HFFc6 (cell line): ENCODE results near the gene SMC2. TPM values are rescaled to one million over a fixed set of nuclear protein-coding genes. Genes with fewer than 3 reads are reported as not detected.

Experiments
- DNase-seq: peaks from one replicate; pipeline ENCODE4 v3.0.0-alpha.2; 2018
- H3K27ac Mint-ChIP-seq: 2 replicates; pipeline ENCODE4 v1.8.0; 2020; ENCODE audit warnings: mild to moderate bottlenecking, mixed read lengths
- H3K27me3 Mint-ChIP-seq: 2 replicates; pipeline ENCODE4 v1.8.0; 2021; ENCODE audit warnings: mild to moderate bottlenecking, moderate library complexity, mixed read lengths; ENCODE audit not compliant: insufficient read depth
- H3K36me3 Mint-ChIP-seq: 2 replicates; pipeline ENCODE4 v1.8.0; 2021; ENCODE audit warnings: low read depth, mixed read lengths
- H3K4me1 Mint-ChIP-seq: 2 replicates; pipeline ENCODE4 v1.8.0; 2020; ENCODE audit warnings: low read depth, mixed read lengths
- H3K4me3 Mint-ChIP-seq: 2 replicates; pipeline ENCODE4 v1.8.0; 2020; ENCODE audit warnings: mild to moderate bottlenecking, moderate library complexity, mixed read lengths
- H3K9me3 Mint-ChIP-seq: 2 replicates; pipeline ENCODE4 v1.8.0; 2020; ENCODE audit warnings: mild to moderate bottlenecking, mixed read lengths
- CTCF ChIP-seq: fragments of 200-600 bp; sonication (generic); IDR thresholded peaks from 2 replicates; pipeline ENCODE4 v1.5.0; 2021; ENCODE audit warnings: antibody characterized with exemption, mild to moderate bottlenecking
- total RNA-seq, 6 experiments: library from RNA; stranded (reverse); fragmentation: NEBNext Ultra II Directional; extraction: Animal tissue kit (Norgen Biotek cat#: 25700); gene quantifications; 2 replicates in 1 of 6; 3 replicates in 5 of 6; pipeline ENCODE4 v1.2.3, GENCODE V29; 2021

SMC2 gene
- total RNA-seq, 6 experiments from 2014 or later: 18.7 to 35.7 (median 33.8) TPM

- no peaks in the 10 kb centered on the region; the same call in 1 of the 2 replicates for H3K27me3 Mint-ChIP-seq
- H3K9me3 Mint-ChIP-seq: no peaks in the 10 kb centered on the region
- no peak overlapping the region for H3K27ac Mint-ChIP-seq
- no peak for TF ChIP-seq CTCF
- H3K4me3 Mint-ChIP-seq: no peak overlapping the region
- peaks cover 28% of the 10 kb centered on the region for H3K4me1 Mint-ChIP-seq
- DNase-seq: no peak
- H3K36me3 Mint-ChIP-seq: no peaks in the 10 kb centered on the region
Measured at GRCh38 chr9:104090578-104090977, 3.5 kb upstream of the SMC2 start.

GRCh38 chr9:104091116-104091515 lies 3.0 kb upstream of the SMC2 start:
- TF ChIP-seq CTCF: no peak
- Mint-ChIP-seq H3K4me1 (peaks cover 33% of the 10 kb centered on the region), H3K4me3 (no peak overlapping the region), H3K27me3 (no peaks in the 10 kb centered on the region; the same call in 1 of the 2 replicates), H3K9me3 (no peaks in the 10 kb centered on the region), H3K27ac (no peak overlapping the region), H3K36me3 (no peaks in the 10 kb centered on the region)
- DNase-seq: no peak

- no peak for DNase-seq
- Mint-ChIP-seq H3K27ac (no peak overlapping the region), H3K36me3 (no peaks in the 10 kb centered on the region), H3K4me1 (peaks cover 39% of the 10 kb centered on the region), H3K27me3 (no peaks in the 10 kb centered on the region; the same call in 1 of the 2 replicates), H3K9me3 (no peaks in the 10 kb centered on the region), H3K4me3 (no peak overlapping the region)
- TF ChIP-seq CTCF: no peak
Measured at GRCh38 chr9:104091708-104092107, 2.4 kb upstream of the SMC2 start.

GRCh38 chr9:104092192-104092591 lies 1.9 kb upstream of the SMC2 start:
- Mint-ChIP-seq H3K27ac (no peak overlapping the region), H3K9me3 (no peaks in the 10 kb centered on the region), H3K36me3 (no peaks in the 10 kb centered on the region), H3K27me3 (no peaks in the 10 kb centered on the region; the same call in 1 of the 2 replicates), H3K4me3 (no peak overlapping the region), H3K4me1 (peaks cover 43% of the 10 kb centered on the region)
- no peak for DNase-seq
- TF ChIP-seq CTCF: no peak

- peak overlapping the region; percentile 99 for H3K27ac Mint-ChIP-seq
- H3K9me3 Mint-ChIP-seq: no peaks in the 10 kb centered on the region
- no peak; the same call in 1 of the 2 replicates for TF ChIP-seq CTCF
- H3K4me3 Mint-ChIP-seq: peak overlapping the region; percentile 97
- no peaks in the 10 kb centered on the region for H3K36me3 Mint-ChIP-seq
- H3K4me1 Mint-ChIP-seq: peaks cover 43% of the 10 kb centered on the region
- no peaks in the 10 kb centered on the region; the same call in 1 of the 2 replicates for H3K27me3 Mint-ChIP-seq
- DNase-seq: no peak
Measured at GRCh38 chr9:104092875-104093600, 1.1 kb upstream of the SMC2 start.
